NT2/D1 (cell line): ENCODE measurements around the gene LRRC8C.

Source experiments
- YY1 ChIP-seq: IDR thresholded peaks from 2 replicates; pipeline ENCODE4 v1.6.1; 2011; ENCODE audit not compliant: insufficient read length, insufficient read depth
- ZNF274 ChIP-seq: IDR thresholded peaks from 2 replicates; pipeline ENCODE4 v1.6.1; 2011; ENCODE audit warnings: mild to moderate bottlenecking, low read depth, low read length

- TF ChIP-seq ZNF274 (no peak), YY1 (no peak)
Measured at GRCh38 chr1:89688607-89689006, 55.7 kb downstream of the LRRC8C start.
